Measurements from ENCODE around the gene SF3B3. TPM values are rescaled to one million over a fixed set of nuclear protein-coding genes. Genes with fewer than 3 reads are reported as not detected.

Gene SF3B3
- total and polyA plus RNA-seq, 2 of the 13 experiments (the other 11 are each of a cell fraction or from before 2014, with no cell fraction given) = 157 to 500 TPM

DNA sequence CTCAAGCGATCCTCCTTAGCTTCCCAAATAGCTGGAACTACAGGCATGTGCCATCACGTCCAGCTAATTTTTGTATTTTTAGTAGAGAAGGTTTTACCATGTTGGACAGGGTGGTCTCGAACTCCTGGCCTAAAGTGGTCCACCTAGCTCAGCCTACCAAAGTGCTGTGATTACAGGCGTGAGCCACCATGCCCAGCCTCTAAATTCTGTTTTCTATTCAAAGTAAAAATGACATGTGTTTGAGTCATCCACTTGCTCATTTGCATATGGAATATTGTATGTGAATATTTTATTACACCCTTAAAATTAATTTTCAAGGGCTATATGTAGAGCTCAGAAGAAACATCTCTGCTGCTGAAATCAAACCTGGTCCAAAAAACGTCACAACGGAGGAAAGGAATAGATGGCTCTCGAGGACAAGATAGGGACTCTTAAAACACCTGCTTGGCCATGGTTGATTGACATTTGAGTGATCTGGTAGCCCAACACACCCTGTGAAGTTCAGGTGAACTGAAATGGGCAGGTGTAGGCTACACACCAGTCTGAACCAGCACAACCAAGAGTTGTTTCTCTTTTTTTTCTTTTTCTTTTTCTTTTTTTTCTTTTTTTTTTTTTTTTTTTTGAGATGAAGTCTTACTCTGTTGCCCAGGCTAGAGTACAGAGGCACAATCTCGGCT is 51.1 kb downstream of the SF3B3 start:
- no peaks in the 10 kb centered on the region for H3K79me2 ChIP-seq (ENCODE audit: insufficient read depth, low read length)
- no peak overlapping the region for H3K4me3 ChIP-seq (replicated peaks in 1 of 3; ENCODE audit: insufficient read depth in 1 of 3, low read depth in 2 of 3, low read length in 3 of 3)
- no peak overlapping the region for H3K27ac ChIP-seq (ENCODE audit: extremely low read length, insufficient read depth, low read length)
- in situ Hi-C loops (cut with HindIII; ENCODE audit: extremely low pct_ligation_motif_present, low pct_unique_long_range_greater_than_20kb) (no loop called here), intact Hi-C loops (cut with micrococcal nuclease; ENCODE audit: unreplicated experiment) (loop anchor here (5.0 kb wide), 1 partner anchor 73 kb away; the partner anchor contains the start of gene IL34)
- peaks cover 7% of the 10 kb centered on the region for H3K4me1 ChIP-seq (ENCODE audit: insufficient read depth, low read length)
- no peak overlapping the region for H3K9ac ChIP-seq (ENCODE audit: insufficient read depth, low read depth, low read length)
- DNase-seq (ENCODE audit: low spot score) = no peak
- FAIRE-seq = peak; percentile 8
- H3K27me3 ChIP-seq (ENCODE audit: control insufficient read depth in 1 of 2, insufficient read depth in 2 of 2, low read length in 2 of 2) = no peaks in the 10 kb centered on the region; a peak in 1 of 5 replicates
- no peak overlapping the region for H2AFZ ChIP-seq (ENCODE audit: low read length)
- ATAC-seq = no peak
- H3K36me3 ChIP-seq (replicated peaks in 1 of 2; ENCODE audit: control insufficient read depth in 1 of 2, insufficient read depth in 2 of 2, low read length in 2 of 2) = peaks cover 32 to 47% of the 10 kb centered on the region in 2 experiments
- no peak overlapping the region for H3K4me2 ChIP-seq (ENCODE audit: low read depth, low read length)
- ChIA-PET POLR2A (interaction anchor here (0.9 kb wide), 1 partner anchor 9 kb away, joined by 3 read pairs; no protein-coding TSS in a partner anchor), CTCF (ENCODE audit: low intra/inter-chr PET ratio, low total read pairs) (no interaction called here)
- H4K20me1 ChIP-seq (ENCODE audit: insufficient read depth, low read length) = peaks cover 14% of the 10 kb centered on the region; the same call in 1 of the 2 replicates
- BruUV-seq (replicated peaks) = no TSS peak
- WGBS (ENCODE audit: low lambda C conversion rate) = 98% methylated on average over 8 of the region's 8 CpGs
- TF ChIP-seq PAF1 (CRISPR knock-in tag; IDR thresholded peaks at IDR 0.05) (0 out of 2 replicates have a peak, but pooled peaks have one; percentile 31), ZNF547 (CRISPR knock-in tag; IDR thresholded peaks at IDR 0.05) (no peak), ATAD3A (CRISPR knock-in tag; IDR thresholded peaks at IDR 0.05) (no peak), TCF12 (IDR thresholded peaks at IDR 0.05) (no peak), TCF12 (CRISPR knock-in tag; IDR thresholded peaks at IDR 0.05) (no peak), SSRP1 (CRISPR knock-in tag; IDR thresholded peaks at IDR 0.05) (no peak), ZNF274 (CRISPR knock-in tag; IDR thresholded peaks at IDR 0.05) (no peak), POLR2AphosphoS2 (IDR thresholded peaks at IDR 0.05; ENCODE audit: low read depth, low read length) (peak; percentile 47; the same call in 1 of the 2 replicates), POLR2A (IDR thresholded peaks at IDR 0.05; ENCODE audit: insufficient read depth in 1 of 2, low read depth in 2 of 2, low read length in 2 of 2) (peak in 1 of 2 experiments; percentile 9; a peak in 1 of 4 replicates), SNAPC2 (CRISPR knock-in tag; IDR thresholded peaks at IDR 0.05) (peak; percentile 85; the same call in 1 of the 2 replicates), RBM22 (optimal IDR thresholded peaks at IDR 0.05; ENCODE audit: low read length) (peak; percentile 47), FUBP1 (CRISPR knock-in tag; IDR thresholded peaks at IDR 0.05; ENCODE audit: borderline replicate concordance) (no peak), ZNF773 (CRISPR knock-in tag; IDR thresholded peaks at IDR 0.05; ENCODE audit: borderline replicate concordance) (no peak), ZNF704 (CRISPR knock-in tag; IDR thresholded peaks at IDR 0.05; ENCODE audit: borderline replicate concordance) (no peak)
- TF ChIP-seq, protein P1, sequence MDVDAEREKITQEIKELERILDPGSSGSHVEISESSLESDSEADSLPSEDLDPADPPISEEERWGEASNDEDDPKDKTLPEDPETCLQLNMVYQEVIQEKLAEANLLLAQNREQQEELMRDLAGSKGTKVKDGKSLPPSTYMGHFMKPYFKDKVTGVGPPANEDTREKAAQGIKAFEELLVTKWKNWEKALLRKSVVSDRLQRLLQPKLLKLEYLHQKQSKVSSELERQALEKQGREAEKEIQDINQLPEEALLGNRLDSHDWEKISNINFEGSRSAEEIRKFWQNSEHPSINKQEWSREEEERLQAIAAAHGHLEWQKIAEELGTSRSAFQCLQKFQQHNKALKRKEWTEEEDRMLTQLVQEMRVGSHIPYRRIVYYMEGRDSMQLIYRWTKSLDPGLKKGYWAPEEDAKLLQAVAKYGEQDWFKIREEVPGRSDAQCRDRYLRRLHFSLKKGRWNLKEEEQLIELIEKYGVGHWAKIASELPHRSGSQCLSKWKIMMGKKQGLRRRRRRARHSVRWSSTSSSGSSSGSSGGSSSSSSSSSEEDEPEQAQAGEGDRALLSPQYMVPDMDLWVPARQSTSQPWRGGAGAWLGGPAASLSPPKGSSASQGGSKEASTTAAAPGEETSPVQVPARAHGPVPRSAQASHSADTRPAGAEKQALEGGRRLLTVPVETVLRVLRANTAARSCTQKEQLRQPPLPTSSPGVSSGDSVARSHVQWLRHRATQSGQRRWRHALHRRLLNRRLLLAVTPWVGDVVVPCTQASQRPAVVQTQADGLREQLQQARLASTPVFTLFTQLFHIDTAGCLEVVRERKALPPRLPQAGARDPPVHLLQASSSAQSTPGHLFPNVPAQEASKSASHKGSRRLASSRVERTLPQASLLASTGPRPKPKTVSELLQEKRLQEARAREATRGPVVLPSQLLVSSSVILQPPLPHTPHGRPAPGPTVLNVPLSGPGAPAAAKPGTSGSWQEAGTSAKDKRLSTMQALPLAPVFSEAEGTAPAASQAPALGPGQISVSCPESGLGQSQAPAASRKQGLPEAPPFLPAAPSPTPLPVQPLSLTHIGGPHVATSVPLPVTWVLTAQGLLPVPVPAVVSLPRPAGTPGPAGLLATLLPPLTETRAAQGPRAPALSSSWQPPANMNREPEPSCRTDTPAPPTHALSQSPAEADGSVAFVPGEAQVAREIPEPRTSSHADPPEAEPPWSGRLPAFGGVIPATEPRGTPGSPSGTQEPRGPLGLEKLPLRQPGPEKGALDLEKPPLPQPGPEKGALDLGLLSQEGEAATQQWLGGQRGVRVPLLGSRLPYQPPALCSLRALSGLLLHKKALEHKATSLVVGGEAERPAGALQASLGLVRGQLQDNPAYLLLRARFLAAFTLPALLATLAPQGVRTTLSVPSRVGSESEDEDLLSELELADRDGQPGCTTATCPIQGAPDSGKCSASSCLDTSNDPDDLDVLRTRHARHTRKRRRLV (CRISPR knock-in tag; IDR thresholded peaks at IDR 0.05) = peak; percentile 95
- no peaks in the 10 kb centered on the region for H3K9me3 ChIP-seq (ENCODE audit: low read length)
